ENCODE results near the gene CAMK2D. TPM values are rescaled to one million over a fixed set of nuclear protein-coding genes. Genes with fewer than 3 reads are reported as not detected.

CAMK2D gene
- total RNA-seq, 2 experiments from 2014 or later, result 29.9 to 32.9 TPM

DNA sequence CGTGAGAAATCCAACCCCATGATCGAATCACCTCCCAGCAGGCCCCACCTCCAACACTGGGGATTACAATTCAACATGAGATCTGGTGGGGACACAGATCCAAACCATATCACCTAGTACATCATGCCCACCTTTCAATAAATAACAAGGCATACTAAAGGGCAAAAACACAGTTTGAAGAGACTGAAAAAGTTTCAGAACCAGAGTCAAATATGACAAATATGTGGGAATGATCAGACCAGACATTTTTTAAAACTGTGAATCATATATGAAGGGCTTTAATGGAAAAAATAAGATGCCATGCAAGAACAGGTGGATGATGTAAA, 167.3 kb downstream of the CAMK2D start:
- Histone ChIP-seq H3K27me3 (ENCODE audit: control insufficient read depth in 1 of 2, insufficient read depth in 2 of 2, low read length in 2 of 2) (no peaks in the 10 kb centered on the region), H3K27ac (ENCODE audit: low read depth in 1 of 2, low read length in 2 of 2) (no peak overlapping the region), H3K9me3 (ENCODE audit: control insufficient read depth in 1 of 2, insufficient read depth in 1 of 2, low read length in 2 of 2) (no peaks in the 10 kb centered on the region), H3K36me3 (ENCODE audit: insufficient read depth, low read length) (no peaks in the 10 kb centered on the region), H3K4me3 (ENCODE audit: low read length) (no peak overlapping the region), H3K4me1 (ENCODE audit: insufficient read depth, low read length) (peaks cover 2% of the 10 kb centered on the region)
- no peak for DNase-seq
- no peaks in the 10 kb centered on the region for H3K9me3 Mint-ChIP-seq
- H3K27me3 Mint-ChIP-seq, result no peaks in the 10 kb centered on the region
- TF ChIP-seq CTCF (IDR thresholded peaks at IDR 0.05), result no peak
- intact Hi-C loops (cut with DNase I, micrococcal nuclease), result no loop called here
- H3K4me3 Mint-ChIP-seq, result no peak overlapping the region
- no peak for ATAC-seq (ENCODE audit: poor library complexity)
- peaks cover 57% of the 10 kb centered on the region for H3K36me3 Mint-ChIP-seq (ENCODE audit: low read depth)
- ChIA-PET POLR2A (no interaction called here), CTCF (no interaction called here)
- H3K27ac Mint-ChIP-seq, result no peak overlapping the region
- peaks cover 74% of the 10 kb centered on the region for H3K4me1 Mint-ChIP-seq (ENCODE audit: low read depth)

- Mint-ChIP-seq H3K36me3 (ENCODE audit: low read depth) (peaks cover 63% of the 10 kb centered on the region), H3K9me3 (no peaks in the 10 kb centered on the region), H3K4me1 (ENCODE audit: low read depth) (peaks cover 79% of the 10 kb centered on the region), H3K27me3 (no peaks in the 10 kb centered on the region), H3K27ac (no peak overlapping the region), H3K4me3 (no peak overlapping the region)
- Histone ChIP-seq H3K27ac (ENCODE audit: low read depth in 1 of 2, low read length in 2 of 2) (no peak overlapping the region), H3K36me3 (ENCODE audit: insufficient read depth, low read length) (no peaks in the 10 kb centered on the region), H3K27me3 (ENCODE audit: control insufficient read depth in 1 of 2, insufficient read depth in 2 of 2, low read length in 2 of 2) (no peaks in the 10 kb centered on the region), H3K4me3 (ENCODE audit: low read length) (no peak overlapping the region), H3K9me3 (ENCODE audit: control insufficient read depth in 1 of 2, insufficient read depth in 1 of 2, low read length in 2 of 2) (no peaks in the 10 kb centered on the region), H3K4me1 (ENCODE audit: insufficient read depth, low read length) (peaks cover 2% of the 10 kb centered on the region)
- no peak for TF ChIP-seq CTCF (IDR thresholded peaks at IDR 0.05)
- DNase-seq (no peak), ATAC-seq (ENCODE audit: poor library complexity) (no peak)
- ChIA-PET POLR2A (no interaction called here), CTCF (interaction anchor here (1.2 kb wide), 1 partner anchor 46 kb away, joined by 3 read pairs; no protein-coding TSS in a partner anchor)
- intact Hi-C loops (cut with DNase I, micrococcal nuclease), result no loop called here
Measured at GRCh38 chr4:113593400-113594230, 167.9 kb downstream of the CAMK2D start.

DNA sequence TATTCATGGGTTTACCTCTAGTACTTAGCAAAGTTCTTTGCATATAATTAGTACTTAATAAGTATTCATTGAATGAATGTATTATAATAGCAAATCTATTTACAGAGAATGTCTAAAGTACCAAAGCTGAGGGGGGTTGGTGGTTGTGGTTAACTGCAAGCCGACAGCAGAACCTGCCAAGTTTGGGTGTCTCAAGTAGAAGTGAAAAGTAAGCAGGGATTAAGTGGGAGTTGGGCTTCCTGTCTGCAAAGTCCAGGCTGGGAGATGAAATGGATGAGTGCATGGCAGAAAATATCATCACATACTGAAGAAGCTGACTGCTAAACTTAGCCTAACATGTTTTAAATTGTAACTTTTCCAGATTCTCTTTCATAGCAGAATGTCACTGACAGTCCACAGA, 169.6 kb downstream of the CAMK2D start:
- H3K4me1 ChIP-seq (ENCODE audit: insufficient read depth, low read length), result peaks cover 2% of the 10 kb centered on the region
- no peak overlapping the region for H3K27ac ChIP-seq (ENCODE audit: low read depth in 1 of 2, low read length in 2 of 2)
- DNase-seq, result no peak
- no peak for ATAC-seq (ENCODE audit: poor library complexity)
- H3K9me3 Mint-ChIP-seq, result no peaks in the 10 kb centered on the region
- no peak overlapping the region for H3K4me3 ChIP-seq (ENCODE audit: low read length)
- H3K4me1 Mint-ChIP-seq (ENCODE audit: low read depth), result peaks cover 75% of the 10 kb centered on the region
- intact Hi-C loops (cut with DNase I, micrococcal nuclease), result no loop called here
- CTCF ChIA-PET, result interaction anchor here (1.0 kb wide), 1 partner anchor 34 kb away, joined by 3 read pairs; no protein-coding TSS in a partner anchor
- H3K27ac Mint-ChIP-seq, result no peak overlapping the region
- POLR2A ChIA-PET, result interaction anchor here (0.7 kb wide), 1 partner anchor 45 kb away, joined by 3 read pairs; no protein-coding TSS in a partner anchor
- no peaks in the 10 kb centered on the region for H3K36me3 ChIP-seq (ENCODE audit: insufficient read depth, low read length)
- no peaks in the 10 kb centered on the region for H3K9me3 ChIP-seq (ENCODE audit: control insufficient read depth in 1 of 2, insufficient read depth in 1 of 2, low read length in 2 of 2)
- no peaks in the 10 kb centered on the region for H3K27me3 Mint-ChIP-seq
- H3K36me3 Mint-ChIP-seq (ENCODE audit: low read depth), result peaks cover 49% of the 10 kb centered on the region
- TF ChIP-seq CTCF (IDR thresholded peaks at IDR 0.05), result no peak
- H3K4me3 Mint-ChIP-seq, result no peak overlapping the region
- no peaks in the 10 kb centered on the region for H3K27me3 ChIP-seq (ENCODE audit: control insufficient read depth in 1 of 2, insufficient read depth in 2 of 2, low read length in 2 of 2)

All from CD4-positive, alpha-beta T cell (primary cell).